Measurements from ENCODE around the gene TMEM207. TPM values are rescaled to one million over a fixed set of nuclear protein-coding genes. Genes with fewer than 3 reads are reported as not detected.

The TMEM207 gene
- not detected for total RNA-seq
- not detected for polyA plus RNA-seq
- long read RNA-seq, donor 1 = 0 reads
- long read RNA-seq, donor 2 = 0 reads
- long read RNA-seq, donor 3 = 0 reads

- 80 to 95% (median 88%) methylated on average over 1 of the region's 1 CpG for WGBS, 4 donors
- ATAC-seq (no peak), DNase-seq (no peak)
- Histone ChIP-seq H3K36me3 (no peaks in the 10 kb centered on the region), H3K27me3 (peaks cover 0 to 3% (median 0%) of the 10 kb centered on the region in 9 donors), H3K27ac (no peak within 1 kb of the TSS), H3K4me1 (peaks cover 0 to 5% (median 0%) of the 10 kb centered on the region in 12 donors), H3K9me3 (no peaks in the 10 kb centered on the region), H3K4me3 (no peak within 1 kb of the TSS)
- no peak for TF ChIP-seq CTCF (IDR thresholded peaks at IDR 0.05)
- no peak for TF ChIP-seq POLR2A (IDR thresholded peaks at IDR 0.05)
- intact Hi-C loops (cut with DNase I) = no loop called here
Observed at GRCh38 chr3:190449801-190450200, at the start of gene TMEM207. Gene TMEM207, minus strand, starts transcription at chr3:190449901. Its CDS starts 92 bp downstream, at chr3:190449809.

- DNase-seq (no peak), ATAC-seq (peak in 2 of 4 donors; percentile 29 to 38)
- Histone ChIP-seq H3K27me3 (no peaks in the 10 kb centered on the region), H3K4me1 (peaks cover 0 to 27% (median 5%) of the 10 kb centered on the region in 12 donors), H3K27ac (peak overlapping the region in 8 of 12 donors; percentile 14 to 78 (median 47)), H3K4me3 (no peak overlapping the region), H3K9me3 (no peaks in the 10 kb centered on the region), H3K36me3 (no peaks in the 10 kb centered on the region)
- intact Hi-C loops (cut with DNase I) = no loop called here
- TF ChIP-seq CTCF (IDR thresholded peaks at IDR 0.05) (no peak), POLR2A (IDR thresholded peaks at IDR 0.05) (no peak)
- 9 to 22% (median 11%) methylated on average over 2 of the region's 2 CpGs for WGBS, 4 donors
Observed at GRCh38 chr3:190499122-190499521, 49.4 kb upstream of the TMEM207 start.

- no peaks in the 10 kb centered on the region for H3K27me3 ChIP-seq
- intact Hi-C loops (cut with DNase I) = no loop called here
Observed at GRCh38 chr3:190498293-190498692, 48.6 kb upstream of the TMEM207 start.

GRCh38 chr3:190497811-190498210, 48.1 kb upstream of the TMEM207 start:
- Histone ChIP-seq H3K27ac (peak overlapping the region in 10 of 12 donors; percentile 36 to 78 (median 47)), H3K36me3 (no peaks in the 10 kb centered on the region), H3K27me3 (no peaks in the 10 kb centered on the region), H3K4me1 (peaks cover 0 to 28% (median 4%) of the 10 kb centered on the region in 12 donors), H3K4me3 (peak overlapping the region in 2 of 12 donors; percentile 1 to 6), H3K9me3 (no peaks in the 10 kb centered on the region)
- 45 to 61% (median 47%) methylated on average over 3 of the region's 3 CpGs for WGBS, 4 donors
- intact Hi-C loops (cut with DNase I) = no loop called here
- TF ChIP-seq CTCF (IDR thresholded peaks at IDR 0.05) = no peak
- peak; percentile 80 to 92 (median 90) for ATAC-seq
- DNase-seq = peak in 4 of 5 donors; percentile 34 to 67 (median 50)

More at GRCh38 chr3:190498293-190498692, 48.6 kb upstream of the TMEM207 start:
- DNase-seq = no peak
- peak in 1 of 4 donors; percentile 38 for ATAC-seq
- no peaks in the 10 kb centered on the region for H3K36me3 ChIP-seq
- TF ChIP-seq POLR2A (IDR thresholded peaks at IDR 0.05) = no peak
- H3K9me3 ChIP-seq = no peaks in the 10 kb centered on the region
- 71 to 78% (median 73%) methylated on average over 2 of the region's 2 CpGs for WGBS, 4 donors
- H3K4me1 ChIP-seq = peaks cover 0 to 27% (median 5%) of the 10 kb centered on the region in 12 donors
- H3K27ac ChIP-seq = peak overlapping the region in 10 of 12 donors; percentile 14 to 78 (median 47)
- peak overlapping the region in 2 of 12 donors; percentile 1 to 6 for H3K4me3 ChIP-seq

GRCh38 chr3:190496859-190497258, 47.2 kb upstream of the TMEM207 start:
- 7 to 21% (median 11%) methylated on average over 1 of the region's 1 CpG for WGBS, 4 donors
- Histone ChIP-seq H3K27ac (peak overlapping the region in 8 of 12 donors; percentile 0 to 78 (median 47)), H3K9me3 (no peaks in the 10 kb centered on the region), H3K27me3 (no peaks in the 10 kb centered on the region), H3K4me3 (no peak overlapping the region), H3K36me3 (no peaks in the 10 kb centered on the region), H3K4me1 (peaks cover 0 to 35% (median 4%) of the 10 kb centered on the region in 12 donors)
- no peak for DNase-seq
- intact Hi-C loops (cut with DNase I) = no loop called here
- ATAC-seq = no peak
- no peak for TF ChIP-seq POLR2A (IDR thresholded peaks at IDR 0.05)
